ENCODE results near the gene MYOZ1.
"Not testable (repeated sequence)": the region's sequence is repeated elsewhere in the genome, so short reads cannot be mapped to it uniquely, and the experiment has no call there.

Gene MYOZ1

DNA sequence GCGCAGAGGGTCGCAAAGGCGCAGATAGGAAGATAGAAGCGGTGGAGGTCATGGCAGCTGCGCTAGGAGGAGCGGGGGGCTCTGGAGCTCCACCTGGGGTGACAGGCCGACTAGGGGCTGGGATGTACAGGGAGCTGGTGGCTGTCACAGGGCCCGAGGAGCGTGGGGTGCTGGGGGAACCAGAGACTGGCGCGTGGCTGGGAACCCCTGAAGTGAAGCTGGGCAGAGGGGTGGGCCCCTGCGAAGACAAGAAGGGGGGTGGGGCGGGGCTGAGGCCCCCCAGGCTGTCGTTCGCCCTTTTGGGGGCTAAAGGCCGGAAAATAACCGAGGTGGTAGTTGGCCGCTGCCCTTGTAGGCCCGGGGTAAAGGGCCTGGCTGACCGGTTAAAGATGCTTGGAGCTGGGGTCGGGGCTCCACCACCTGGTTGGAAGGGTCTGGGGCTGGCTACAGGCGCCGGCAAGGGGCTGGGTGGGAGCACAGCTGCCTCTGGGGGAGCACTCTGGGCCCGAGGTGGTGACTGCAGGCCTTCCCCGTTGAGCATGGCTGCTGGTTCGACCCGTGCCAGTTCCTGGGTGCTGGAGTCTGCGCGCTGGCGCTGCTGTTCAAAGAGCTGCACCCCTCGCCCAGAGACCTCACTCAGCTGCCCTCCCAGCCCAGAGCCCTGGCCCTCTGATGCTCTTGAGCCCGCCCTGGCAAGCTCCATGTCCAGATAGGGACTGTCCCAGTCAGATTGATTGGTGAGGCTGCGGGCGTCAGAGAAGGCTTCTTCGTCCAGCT, 6.8 kb upstream of the MYOZ1 start:
- no peak for DNase-seq (ENCODE audit: low spot score)

DNA sequence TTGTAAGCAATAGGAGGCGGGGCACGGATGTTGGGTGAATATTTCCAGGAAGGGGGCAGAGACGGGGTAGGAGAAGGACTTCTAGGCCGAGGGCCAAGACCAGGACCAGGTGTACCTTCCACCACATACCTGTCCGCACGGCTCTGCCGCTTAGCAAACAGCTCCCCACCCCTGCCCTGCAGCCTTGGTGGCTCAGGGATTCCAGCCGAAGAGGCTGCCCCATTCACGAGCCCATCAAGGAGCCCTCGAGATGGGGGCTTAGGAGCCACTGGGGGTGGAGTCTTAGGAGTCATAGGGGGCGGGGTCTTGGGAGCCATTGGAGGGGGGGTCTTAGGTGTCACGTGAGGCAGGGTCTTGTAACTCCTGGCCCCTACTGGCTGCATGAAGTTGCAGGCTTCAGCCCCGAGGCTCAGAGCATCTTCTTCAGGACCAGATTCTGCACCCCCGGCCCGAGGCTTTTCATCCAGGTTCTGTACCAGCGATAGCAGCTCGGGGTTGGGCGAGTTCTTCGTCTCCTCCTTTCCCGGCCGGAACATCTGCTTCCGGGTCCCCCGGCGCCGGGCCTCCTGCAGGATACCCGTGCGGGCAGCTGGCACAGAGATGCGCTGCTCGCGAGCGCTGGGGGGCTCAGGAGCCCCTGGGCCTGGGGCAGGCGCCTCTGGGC, 6.1 kb upstream of the MYOZ1 start:
- no peak for DNase-seq (ENCODE audit: low spot score)

GRCh38 chr10:73646598-73647041, 5.3 kb upstream of the MYOZ1 start:
- no peak for DNase-seq (ENCODE audit: low spot score)

DNA sequence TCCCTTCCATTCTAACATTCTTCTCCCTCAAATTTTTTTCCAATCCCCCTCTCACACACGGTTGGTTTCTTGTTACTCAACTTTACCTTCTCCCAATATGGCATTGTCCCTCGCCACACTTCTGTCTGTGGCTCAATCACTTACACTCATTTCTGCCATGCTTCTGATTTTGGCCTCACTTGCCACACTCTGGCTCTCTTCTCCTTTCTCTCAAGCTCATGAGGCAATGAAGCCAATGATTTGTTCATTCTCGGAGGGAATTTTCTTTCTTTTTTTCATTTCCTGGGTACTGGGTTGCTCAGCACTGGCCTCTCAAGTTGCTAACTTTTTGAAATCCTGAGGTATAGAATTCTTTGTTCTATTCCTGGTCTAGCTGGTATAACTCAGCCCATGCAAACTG, 4.0 kb upstream of the MYOZ1 start:
- no peak for DNase-seq (ENCODE audit: low spot score)

GRCh38 chr10:73644767-73645166, 3.5 kb upstream of the MYOZ1 start:
- peak; percentile 30 for DNase-seq (ENCODE audit: low spot score)

DNA sequence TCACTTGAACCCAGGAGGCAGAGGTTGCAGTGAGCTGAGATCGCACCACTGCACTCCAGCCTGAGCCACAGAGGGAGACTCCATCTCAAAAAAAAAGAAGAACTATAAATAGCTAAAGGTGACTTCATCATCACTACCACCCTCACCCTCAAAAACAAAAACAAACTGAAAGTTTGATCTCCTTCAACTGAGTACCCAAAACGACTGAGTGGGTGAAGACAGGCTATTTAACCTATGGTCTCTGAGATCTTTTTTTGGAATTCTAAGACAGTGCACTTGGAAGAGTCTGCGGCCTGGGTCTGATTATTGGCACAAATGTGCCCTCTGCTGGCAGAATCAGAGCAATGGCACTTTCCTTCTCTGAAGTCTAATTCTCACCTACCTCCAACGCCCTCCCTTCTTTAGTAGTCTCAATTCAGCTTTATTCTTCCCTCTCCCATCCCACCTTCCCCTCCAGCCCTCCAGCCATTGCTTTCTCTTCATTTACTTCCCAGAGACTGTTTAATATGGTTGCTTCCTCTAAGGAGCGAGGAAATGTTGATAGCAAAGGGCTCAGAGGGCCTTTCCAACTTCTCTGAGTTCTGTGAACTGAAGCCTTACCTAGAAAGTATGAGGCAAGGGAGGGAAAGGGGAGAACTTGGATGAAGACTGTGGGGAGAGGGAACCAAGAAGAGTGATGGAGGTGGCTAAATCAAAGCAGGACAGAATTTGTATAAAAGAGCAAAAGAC, 2.9 kb upstream of the MYOZ1 start:
- DNase-seq (ENCODE audit: low spot score): peak; percentile 64

GRCh38 chr10:73643362-73643761, 2.1 kb upstream of the MYOZ1 start:
- DNase-seq (ENCODE audit: low spot score): no peak

DNA sequence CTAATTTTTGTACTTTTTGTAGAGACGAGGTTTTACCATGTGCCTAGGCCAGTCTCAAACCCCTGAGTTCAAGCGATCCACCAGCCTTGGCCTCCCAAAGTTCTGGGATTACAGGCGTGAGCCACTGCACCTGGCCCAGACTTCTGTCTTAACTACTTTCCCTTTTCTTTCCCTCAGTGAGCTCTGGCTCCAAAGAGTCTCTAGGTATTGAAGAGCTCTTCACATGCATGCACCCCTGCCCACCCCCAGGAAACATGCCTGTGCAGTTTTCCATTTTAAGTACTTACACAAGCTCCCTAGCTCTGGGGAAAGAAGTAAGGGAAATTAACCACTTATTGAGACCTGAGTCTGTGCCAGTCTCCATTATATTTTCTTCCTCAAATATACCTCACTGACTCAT, 2.0 kb downstream of the MYOZ1 start:
- DNase-seq (ENCODE audit: low spot score): no peak

DNA sequence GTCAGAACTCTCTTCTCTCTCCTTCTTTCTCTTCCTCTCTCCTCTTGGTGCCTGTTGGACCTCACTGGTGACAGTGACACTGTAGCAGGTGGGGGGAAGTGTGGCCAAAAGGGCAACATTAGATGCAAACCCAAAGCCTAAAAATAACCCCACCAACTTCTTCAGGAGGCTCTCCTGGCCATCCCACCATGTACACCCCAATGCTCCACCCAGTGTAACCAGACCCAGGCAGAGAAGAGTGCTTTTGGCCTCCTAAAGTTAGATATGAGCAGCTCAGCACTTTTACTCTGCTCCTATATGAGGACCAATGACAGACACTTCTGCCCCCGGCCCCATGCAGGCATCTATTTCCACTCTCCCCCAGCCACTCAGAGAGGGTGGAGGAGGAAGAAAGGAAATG, 5.5 kb downstream of the MYOZ1 start:
- no peak for DNase-seq (ENCODE audit: low spot score)

- no peak for DNase-seq (ENCODE audit: low spot score)
These were observed 6.9 kb downstream of the MYOZ1 start for GRCh38 chr10:73634421-73634820.

- DNase-seq (ENCODE audit: low spot score): no peak
These were observed 12.1 kb downstream of the MYOZ1 start for GRCh38 chr10:73629165-73629564.

- DNase-seq (ENCODE audit: low spot score): no peak
These were observed 12.9 kb downstream of the MYOZ1 start for GRCh38 chr10:73628405-73628804.

- DNase-seq (ENCODE audit: low spot score): no peak
These were observed 14.0 kb downstream of the MYOZ1 start for GRCh38 chr10:73627300-73627699.

DNA sequence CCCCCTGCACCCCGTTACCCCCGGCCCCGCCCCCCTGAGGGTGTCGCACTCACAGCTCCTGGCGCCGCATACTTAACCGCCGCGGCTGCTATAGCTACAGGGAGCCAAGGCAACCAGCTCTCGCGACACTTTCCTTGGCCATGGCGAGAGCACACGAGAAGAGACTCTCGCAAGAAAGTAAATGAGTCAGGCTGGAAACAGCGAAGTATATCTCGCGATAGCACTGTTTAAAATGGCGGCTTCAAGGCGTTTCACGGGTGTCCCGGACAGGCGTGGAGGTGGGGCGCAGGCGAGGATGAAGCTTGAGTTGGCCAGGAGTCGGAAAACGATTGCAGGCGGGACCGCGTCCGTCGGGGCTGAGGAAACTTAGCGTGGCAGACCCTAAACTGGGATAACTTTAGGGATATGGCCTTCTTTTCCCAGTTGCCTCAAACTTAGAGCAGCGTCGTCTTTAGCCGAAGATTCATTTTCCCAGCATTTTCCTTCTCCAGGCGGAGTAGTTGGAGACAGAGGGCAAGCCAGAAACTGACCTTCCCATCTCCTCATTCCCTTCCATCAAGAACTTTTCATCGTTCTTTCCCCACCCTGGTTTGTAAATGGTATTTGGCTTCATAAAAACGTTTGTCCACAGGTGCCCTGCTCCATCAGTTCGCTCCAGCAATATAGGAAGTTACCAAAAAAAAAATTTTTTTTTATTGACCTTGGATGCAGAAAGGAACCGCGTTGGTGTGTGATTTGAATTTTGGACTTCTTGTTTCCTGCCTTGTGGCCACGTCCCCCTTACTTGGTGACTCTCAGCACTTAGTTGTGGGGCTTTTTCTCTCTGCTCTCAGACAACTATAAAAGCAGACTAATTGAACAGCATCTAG, 15.2 kb downstream of the MYOZ1 start:
- peak; percentile 96 for DNase-seq (ENCODE audit: low spot score)

DNA sequence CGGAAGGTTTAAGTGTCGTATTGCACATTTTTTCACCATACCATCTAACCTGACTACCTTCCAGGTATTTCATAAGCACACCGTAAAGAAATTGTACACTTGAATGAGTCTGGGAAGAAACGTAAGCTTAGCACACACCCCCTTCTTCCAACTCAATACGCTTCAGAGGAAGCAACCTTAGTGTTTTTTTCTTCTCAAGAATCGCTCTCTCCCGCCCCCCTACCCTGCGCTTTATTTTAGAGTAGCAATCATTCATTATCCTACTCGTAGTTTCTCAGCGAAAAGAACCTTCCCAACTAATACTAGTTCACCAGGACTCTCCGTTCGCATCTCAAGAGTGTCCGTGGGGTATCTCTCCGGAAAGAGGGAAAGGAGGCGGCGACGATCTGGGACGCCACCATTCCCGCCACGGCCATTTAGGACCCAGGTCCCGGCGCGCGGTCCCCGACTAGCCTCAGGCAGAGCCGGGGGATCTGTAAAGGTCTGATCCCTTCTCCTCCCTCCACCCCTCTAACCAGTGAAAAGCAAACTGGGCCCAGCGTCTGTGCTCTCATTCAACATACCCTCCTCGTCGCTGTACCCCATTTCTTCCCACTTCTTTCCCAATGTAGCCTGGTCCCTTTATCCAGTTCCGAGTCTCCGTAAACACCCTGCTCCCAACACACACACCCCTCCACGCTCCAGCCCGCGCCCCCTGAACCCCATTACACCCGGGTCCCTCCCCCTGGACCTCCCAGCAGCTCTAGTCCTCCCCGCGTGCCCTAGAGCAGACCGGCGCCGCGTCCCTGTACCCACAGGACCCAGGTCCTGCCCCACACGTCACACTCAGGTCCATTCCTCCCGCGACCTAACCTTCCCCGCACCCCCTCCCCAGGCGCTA, 16.0 kb downstream of the MYOZ1 start:
- DNase-seq (ENCODE audit: low spot score): no peak

GRCh38 chr10:73623056-73623455, 18.2 kb downstream of the MYOZ1 start:
- no peak for DNase-seq (ENCODE audit: low spot score)

DNA sequence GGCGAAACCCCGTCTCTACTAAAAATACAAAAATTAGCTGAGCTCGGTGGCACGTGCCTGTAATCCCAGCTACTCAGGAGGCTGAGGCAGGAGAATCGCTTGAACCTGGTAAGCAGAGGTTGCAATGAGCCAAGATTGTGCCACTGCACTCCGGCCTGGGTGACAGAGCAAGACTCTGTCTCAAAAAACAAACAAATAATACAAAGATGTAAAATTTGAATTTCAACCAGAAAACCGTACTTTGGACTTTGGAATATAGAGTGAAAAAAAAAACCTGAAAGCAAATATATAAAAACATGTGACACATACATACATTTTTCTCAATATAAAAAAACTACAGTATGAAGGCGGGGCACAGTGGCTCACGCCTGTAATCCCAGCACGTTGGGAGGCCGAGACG, 20.3 kb downstream of the MYOZ1 start:
- DNase-seq (ENCODE audit: low spot score): not testable (repeated sequence)

- DNase-seq (ENCODE audit: low spot score): not testable (repeated sequence)
These were observed 24.1 kb downstream of the MYOZ1 start for GRCh38 chr10:73617143-73617542.

GRCh38 chr10:73614720-73615119, 26.6 kb downstream of the MYOZ1 start:
- no peak for DNase-seq (ENCODE audit: low spot score)

DNA sequence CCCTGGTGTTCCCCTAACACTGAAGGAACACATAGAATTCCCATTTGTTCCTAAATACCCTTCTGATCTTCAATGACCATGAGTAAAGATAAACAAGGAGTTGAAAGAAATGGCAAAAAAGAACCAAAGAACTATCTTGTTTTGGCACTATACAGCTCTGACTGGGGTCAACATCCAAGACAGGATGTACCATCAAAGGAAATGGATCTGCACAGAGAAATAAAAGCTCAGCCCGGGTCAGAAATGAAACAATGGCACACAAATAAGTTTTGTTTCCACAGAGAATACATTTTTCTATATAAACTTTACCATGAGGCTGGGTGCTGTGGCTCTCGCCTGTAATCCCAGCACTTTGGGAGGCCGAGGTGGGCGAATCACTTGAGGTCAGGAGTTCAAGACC, 32.2 kb downstream of the MYOZ1 start:
- no peak for DNase-seq (ENCODE audit: low spot score)

- DNase-seq (ENCODE audit: low spot score): no peak
These were observed 39.8 kb downstream of the MYOZ1 start for GRCh38 chr10:73601486-73601921.
